Right lung (tissue), 5 donors: Measurements from ENCODE around the gene SUFU. TPM values are rescaled to one million over a fixed set of nuclear protein-coding genes. Genes with fewer than 3 reads are reported as not detected.
A peak's percentile ranks its signal among the peaks of the same experiment; 100 is the strongest.
"Not testable (repeated sequence)": the region's sequence is repeated elsewhere in the genome, so short reads cannot be mapped to it uniquely, and the experiment has no call there.

Experiments used
- DNase-seq, 2 donors: peaks; one replicate each; pipeline ENCODE4 v3.0.0-alpha.2; 2013
- polyA plus RNA-seq, 5 donors: library from polyadenylated mRNA; unstranded; fragments of 120-200 nt; gene quantifications; one replicate each; pipeline versions ENCODE4 v1.2.1 to v1.2.3, GENCODE V29; 2013; ENCODE audit warnings: inconsistent platforms in 1 of 5, low replicate concordance in 1 of 5; ENCODE audit not compliant: insufficient read length in 5 of 5, insufficient read depth in 1 of 5

The SUFU gene
- polyA plus RNA-seq, 5 donors: 22.0 to 29.7 (median 27.2) TPM

DNA sequence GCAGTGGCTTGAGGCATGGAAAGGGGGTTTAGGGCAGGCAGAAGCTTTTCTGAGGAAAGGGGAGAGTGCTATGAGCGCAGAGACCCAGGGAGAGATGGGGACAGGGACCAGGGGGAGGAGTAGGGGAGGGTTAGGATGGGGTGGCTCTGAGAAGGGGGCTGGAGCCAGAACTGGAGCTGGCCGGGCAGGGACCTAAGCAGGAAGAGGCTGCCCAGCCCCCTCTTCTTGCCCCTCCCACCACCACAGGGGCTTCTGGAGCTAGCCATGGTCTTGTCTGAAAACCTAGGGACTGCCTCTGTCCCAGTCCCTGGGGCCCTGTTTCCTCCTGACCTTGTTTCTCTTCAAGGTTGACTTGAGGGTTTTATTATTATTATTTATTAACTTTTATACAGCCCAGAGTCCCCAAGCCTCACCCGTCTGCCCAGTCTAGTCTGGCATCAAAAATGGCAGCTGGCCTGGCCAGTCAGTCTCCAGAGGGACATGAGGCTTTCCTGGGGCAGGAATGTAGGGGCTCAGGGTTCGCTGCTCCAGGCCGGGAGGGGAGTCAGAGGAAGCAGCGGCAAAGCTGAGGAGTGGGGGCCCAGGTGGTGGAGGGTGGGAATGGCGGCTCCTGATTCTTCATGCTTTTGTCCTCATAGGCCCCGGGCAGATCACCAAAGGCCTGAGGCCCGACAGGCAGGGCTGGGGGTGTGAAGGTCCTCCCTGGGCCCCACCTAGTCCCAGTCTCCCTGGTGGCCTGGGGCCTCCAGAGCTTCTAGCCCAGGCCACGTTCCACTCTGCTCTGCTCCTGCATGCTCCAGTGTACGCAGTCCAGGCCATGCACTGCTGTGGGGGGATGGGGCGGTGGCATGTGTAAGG lies 146.3 kb downstream of the SUFU start:
- no peak for DNase-seq

DNA sequence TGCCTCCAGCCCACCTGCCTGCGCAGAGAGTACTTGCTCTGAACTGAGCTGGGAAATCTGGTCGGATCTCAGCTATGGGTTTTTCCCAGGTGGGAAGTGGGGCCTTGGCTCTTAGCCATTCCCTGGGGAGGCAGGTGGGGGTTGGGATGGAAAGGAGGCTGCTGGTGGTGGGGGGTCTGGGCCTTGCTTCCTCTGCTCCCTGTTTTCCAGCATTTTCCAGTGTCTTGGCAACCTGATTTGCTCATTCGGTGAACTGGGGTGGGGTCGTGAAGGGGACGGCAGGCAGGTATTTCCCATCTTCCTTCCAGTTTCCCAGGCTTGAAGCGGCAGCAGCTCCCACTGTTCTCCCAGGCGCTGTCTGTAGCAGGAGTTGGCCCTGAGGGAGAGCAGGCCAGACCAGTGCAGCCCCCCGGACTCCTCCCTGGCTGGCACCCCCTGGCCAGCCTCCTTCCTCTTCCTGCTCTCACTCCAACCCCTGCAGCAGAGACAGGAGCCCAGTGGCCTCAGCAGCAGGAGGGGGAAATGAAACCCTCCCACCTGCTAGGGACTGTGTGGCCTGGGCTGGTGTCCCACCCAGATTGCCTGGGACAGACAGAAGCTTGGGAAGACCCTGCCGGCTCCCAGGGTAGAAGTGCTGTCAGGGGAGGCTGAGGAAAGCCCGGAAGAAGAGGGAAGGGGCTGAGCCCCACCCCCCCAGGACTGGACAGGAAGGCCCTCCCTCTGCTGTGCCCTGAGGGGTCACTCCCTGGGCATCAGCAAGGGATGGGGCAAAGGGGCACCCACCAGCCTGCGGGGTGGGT lies 147.1 kb downstream of the SUFU start:
- no peak for DNase-seq

- DNase-seq: no peak
Observed at GRCh38 chr10:102651455-102652169, 147.8 kb downstream of the SUFU start.

GRCh38 chr10:102652170-102652916 lies 148.6 kb downstream of the SUFU start:
- no peak for DNase-seq

- no peak for DNase-seq
Observed at GRCh38 chr10:102653060-102653459, 149.3 kb downstream of the SUFU start.

DNA sequence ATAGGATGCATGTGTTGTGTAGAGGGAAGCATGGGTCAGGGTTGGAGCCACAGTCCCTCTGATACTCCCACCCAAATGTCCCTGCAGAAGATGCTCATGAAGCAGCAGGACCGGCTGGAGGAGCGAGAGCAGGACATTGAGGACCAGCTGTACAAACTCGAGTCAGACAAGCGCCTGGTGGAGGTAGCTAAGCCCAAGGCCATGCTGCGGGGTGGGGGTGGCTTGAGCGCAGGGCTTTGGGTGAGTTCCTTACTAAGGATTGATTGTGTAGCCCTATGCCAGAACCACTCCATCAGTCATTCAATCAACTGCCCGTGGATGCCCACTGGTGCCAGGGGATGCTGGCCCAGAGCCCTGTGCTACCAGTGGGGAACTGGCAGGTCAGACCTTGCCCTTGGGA lies 150.8 kb downstream of the SUFU start:
- DNase-seq: no peak

- no peak for DNase-seq
Observed at GRCh38 chr10:102654969-102655368, 151.2 kb downstream of the SUFU start.

- DNase-seq: no peak
Observed at GRCh38 chr10:102656026-102656425, 152.3 kb downstream of the SUFU start.

DNA sequence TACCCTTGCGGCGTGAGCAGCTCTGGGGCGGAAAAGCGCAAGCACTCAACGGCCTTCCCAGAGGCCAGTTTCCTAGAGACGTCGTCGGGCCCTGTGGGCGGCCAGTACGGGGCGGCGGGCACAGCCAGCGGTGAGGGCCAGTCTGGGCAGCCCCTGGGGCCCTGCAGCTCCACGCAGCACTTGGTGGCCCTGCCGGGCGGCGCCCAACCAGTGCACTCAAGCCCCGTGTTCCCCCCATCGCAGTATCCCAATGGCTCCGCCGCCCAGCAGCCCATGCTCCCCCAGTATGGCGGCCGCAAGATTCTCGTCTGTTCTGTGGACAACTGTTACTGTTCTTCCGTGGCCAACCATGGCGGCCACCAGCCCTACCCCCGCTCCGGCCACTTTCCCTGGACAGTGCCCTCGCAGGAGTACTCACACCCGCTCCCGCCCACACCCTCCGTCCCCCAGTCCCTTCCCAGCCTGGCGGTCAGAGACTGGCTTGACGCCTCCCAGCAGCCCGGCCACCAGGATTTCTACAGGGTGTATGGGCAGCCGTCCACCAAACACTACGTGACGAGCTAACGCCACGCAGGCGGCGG lies 153.1 kb downstream of the SUFU start:
- no peak for DNase-seq

DNA sequence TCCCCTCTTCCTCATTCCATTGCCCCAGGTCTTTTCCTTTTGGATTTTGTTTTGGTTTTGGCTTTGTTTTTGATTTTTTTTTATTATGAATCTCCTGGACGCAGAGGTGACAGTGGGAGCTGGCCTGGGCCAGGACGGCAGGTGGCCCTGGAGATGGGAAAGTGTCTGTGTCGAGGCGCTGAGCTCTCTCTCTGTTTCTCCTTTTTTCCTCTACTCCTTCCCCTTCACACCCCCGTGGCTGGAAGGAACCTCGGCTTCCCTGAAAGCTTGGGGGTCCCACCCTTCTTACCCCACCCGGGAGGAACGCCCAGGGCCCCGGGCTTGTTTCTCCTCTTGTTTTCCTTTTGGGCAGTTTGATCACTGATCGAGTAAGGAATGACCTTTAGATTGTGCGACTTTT lies 153.7 kb downstream of the SUFU start:
- DNase-seq: no peak

GRCh38 chr10:102657984-102658724 lies 154.4 kb downstream of the SUFU start:
- DNase-seq: peak in 1 of 2 donors; percentile 60

- no peak for DNase-seq
Observed at GRCh38 chr10:102658802-102659201, 155.0 kb downstream of the SUFU start.

DNA sequence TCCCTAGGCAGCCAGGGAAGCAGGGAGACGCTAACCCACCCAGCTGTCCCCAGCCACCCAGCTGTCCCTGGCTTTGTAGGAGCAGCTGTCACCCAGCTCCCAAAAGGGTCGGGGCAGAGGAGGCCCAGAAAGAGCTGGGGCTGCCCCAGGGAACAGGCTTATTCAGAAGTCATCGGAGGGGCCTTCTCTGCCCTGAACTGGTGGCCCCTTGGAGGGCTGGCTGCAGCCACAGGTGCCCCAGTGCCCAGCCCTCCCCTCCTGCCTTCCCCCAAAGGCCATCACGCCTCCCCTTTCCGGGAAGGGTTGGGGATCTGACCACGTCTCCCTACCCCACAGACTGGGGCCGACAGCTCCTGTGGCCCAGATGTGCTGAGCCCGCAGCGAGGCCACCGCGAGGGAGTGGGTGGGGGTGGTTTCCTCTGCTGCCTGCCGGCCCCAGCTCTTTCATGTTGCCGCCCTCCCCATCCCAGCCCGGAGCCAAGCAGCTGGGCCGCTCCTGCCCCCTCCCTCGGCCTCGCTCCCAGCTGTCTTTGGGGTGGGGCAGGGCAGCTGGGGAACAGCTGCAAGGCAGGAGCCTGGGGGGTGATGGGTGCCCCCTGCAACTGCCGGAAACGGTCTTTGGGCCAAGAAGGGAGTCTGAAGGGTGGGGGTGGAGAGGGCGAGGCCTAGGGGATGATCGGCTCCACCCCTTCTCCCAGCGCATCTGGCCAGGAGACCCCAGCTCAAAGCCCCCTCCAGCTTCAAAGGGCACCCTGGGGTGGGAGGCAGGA lies 157.3 kb downstream of the SUFU start:
- DNase-seq: peak; percentile 62 to 78

DNA sequence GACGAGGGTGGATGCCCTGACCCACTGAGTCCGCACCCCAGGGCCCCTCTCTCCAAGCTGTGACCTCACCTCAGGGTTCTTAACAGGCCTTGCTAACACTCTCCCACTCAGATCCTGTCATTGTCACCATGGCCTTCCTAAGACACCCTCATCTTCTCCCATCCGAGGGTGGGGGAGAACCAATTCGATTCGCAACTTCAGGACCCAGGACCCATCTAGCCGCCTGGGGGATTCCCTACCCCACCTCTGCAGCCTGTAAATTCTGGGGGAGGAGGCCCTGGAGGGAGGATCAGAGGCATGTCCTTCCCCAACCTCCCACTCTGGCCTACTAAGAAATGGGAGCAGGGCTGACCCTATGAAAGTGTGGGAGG lies 157.9 kb downstream of the SUFU start:
- no peak for DNase-seq

- no peak for DNase-seq
Observed at GRCh38 chr10:102665904-102666509, 162.2 kb downstream of the SUFU start.

- not testable (repeated sequence) for DNase-seq
Observed at GRCh38 chr10:102667411-102667810, 163.6 kb downstream of the SUFU start.

DNA sequence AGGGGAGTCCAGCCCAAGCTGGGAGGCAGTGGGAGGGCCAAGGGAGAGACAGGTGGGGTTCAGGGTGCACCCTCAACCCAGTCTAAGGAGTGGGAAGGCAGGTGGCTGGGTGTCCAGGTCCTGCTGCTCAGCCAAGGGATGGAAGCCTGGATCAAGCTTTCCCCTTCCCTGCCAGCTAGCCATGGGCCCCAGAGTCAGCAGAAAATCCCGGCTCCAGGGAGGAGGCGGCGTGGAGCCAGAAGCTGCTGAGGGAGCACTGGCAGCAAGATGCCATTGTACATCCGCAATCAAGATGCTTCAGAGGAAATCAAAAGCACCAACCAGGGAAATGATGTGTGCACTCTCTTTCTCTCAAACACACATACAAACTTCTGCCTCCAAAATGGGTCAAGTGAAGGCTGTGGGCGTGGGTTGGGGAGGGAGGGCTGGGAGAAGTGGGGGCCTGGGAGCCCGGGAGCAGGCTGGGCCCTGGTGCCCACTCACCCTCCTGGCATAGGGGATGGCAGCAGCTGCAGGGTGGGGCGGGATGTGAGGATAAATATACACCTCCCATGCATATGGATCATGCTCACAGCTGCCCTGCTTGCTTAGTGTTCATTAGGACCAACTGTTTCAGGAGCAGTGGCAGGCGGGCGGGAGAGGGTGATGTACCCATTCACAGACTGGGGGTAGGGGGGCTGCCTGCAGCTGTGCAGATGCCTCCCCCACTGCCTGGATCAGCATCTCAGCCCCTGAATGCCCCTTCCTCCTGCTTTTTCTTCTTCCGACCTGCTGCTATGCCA lies 164.7 kb downstream of the SUFU start:
- DNase-seq: no peak
